ENCODE data around the gene C1orf198. TPM values are rescaled to one million over a fixed set of nuclear protein-coding genes. Genes with fewer than 3 reads are reported as not detected.

The C1orf198 gene
- polyA plus RNA-seq, 1 donor (not counting 4 experiments of a cell fraction or from before 2014, with no cell fraction given) = 6.8 TPM

GRCh38 chr1:230797376-230797920 is 70.9 kb downstream of the C1orf198 start:
- no peak for TF ChIP-seq CTCF (optimal IDR thresholded peaks at IDR 0.05 in 1 of 3, IDR thresholded peaks at IDR 0.05 in 1 of 3, conservative IDR thresholded peaks at IDR 0.05 in 1 of 3; ENCODE audit: extremely low read depth in 1 of 3, insufficient read depth in 2 of 3, low read length in 3 of 3)
- TF ChIP-seq EZH2 (IDR thresholded peaks at IDR 0.05; ENCODE audit: low read length) = no peak
- dilution Hi-C loops (cut with MboI; ENCODE audit: extremely low pct_ligation_motif_present, low sequenced_read_pairs) = no loop called here
- H3K27ac ChIP-seq (ENCODE audit: control insufficient read depth, insufficient read depth, low read length) = no peak overlapping the region
- H2AFZ ChIP-seq (ENCODE audit: control insufficient read depth, low read length) = no peak overlapping the region
- no peaks in the 10 kb centered on the region for H3K9me1 ChIP-seq (ENCODE audit: control insufficient read depth, extremely low read depth, insufficient read depth, low read length)
- no peaks in the 10 kb centered on the region for H3K9me3 ChIP-seq (ENCODE audit: control insufficient read depth, low read depth, low read length)
- DNase-seq (ENCODE audit: low read depth, low spot score) (no peak), FAIRE-seq (no peak)
- no peaks in the 10 kb centered on the region for H4K20me1 ChIP-seq (ENCODE audit: control insufficient read depth, extremely low read depth, insufficient read depth, low read length)
- no peak overlapping the region for H3K4me3 ChIP-seq (ENCODE audit: control insufficient read depth in 2 of 3, extremely low read depth in 1 of 3, insufficient read depth in 2 of 3, low read depth in 1 of 3, low read length in 3 of 3)
- no peaks in the 10 kb centered on the region for H3K79me2 ChIP-seq (ENCODE audit: control insufficient read depth, insufficient read depth, low read length)
- H3K36me3 ChIP-seq (ENCODE audit: control insufficient read depth in 2 of 2, extremely low read depth in 1 of 2, insufficient read depth in 2 of 2, low read length in 2 of 2) = no peaks in the 10 kb centered on the region
- H3K27me3 ChIP-seq (ENCODE audit: control insufficient read depth, extremely low read depth, insufficient read depth, low read length) = no peaks in the 10 kb centered on the region
- H3K4me2 ChIP-seq (ENCODE audit: control insufficient read depth, extremely low read depth, insufficient read depth, low read depth, low read length) = no peak overlapping the region
- no peak overlapping the region for H3K9ac ChIP-seq (ENCODE audit: control insufficient read depth, extremely low read depth, insufficient read depth, low read length)
- no peaks in the 10 kb centered on the region for H3K4me1 ChIP-seq (ENCODE audit: control insufficient read depth, extremely low read depth, insufficient read depth, low read length)

GRCh38 chr1:230796626-230797025 is 71.7 kb downstream of the C1orf198 start:
- DNase-seq (ENCODE audit: low read depth, low spot score) (no peak), FAIRE-seq (no peak)
- H4K20me1 ChIP-seq (ENCODE audit: control insufficient read depth, extremely low read depth, insufficient read depth, low read length) = no peaks in the 10 kb centered on the region
- H3K4me1 ChIP-seq (ENCODE audit: control insufficient read depth, extremely low read depth, insufficient read depth, low read length) = no peaks in the 10 kb centered on the region
- H3K9ac ChIP-seq (ENCODE audit: control insufficient read depth, extremely low read depth, insufficient read depth, low read length) = no peak overlapping the region
- TF ChIP-seq CTCF (optimal IDR thresholded peaks at IDR 0.05 in 1 of 3, IDR thresholded peaks at IDR 0.05 in 1 of 3, conservative IDR thresholded peaks at IDR 0.05 in 1 of 3; ENCODE audit: extremely low read depth in 1 of 3, insufficient read depth in 2 of 3, low read length in 3 of 3) (no peak), EZH2 (IDR thresholded peaks at IDR 0.05; ENCODE audit: low read length) (no peak)
- no peaks in the 10 kb centered on the region for H3K79me2 ChIP-seq (ENCODE audit: control insufficient read depth, insufficient read depth, low read length)
- H3K4me3 ChIP-seq (ENCODE audit: control insufficient read depth in 2 of 3, extremely low read depth in 1 of 3, insufficient read depth in 2 of 3, low read depth in 1 of 3, low read length in 3 of 3) = no peak overlapping the region
- dilution Hi-C loops (cut with MboI; ENCODE audit: extremely low pct_ligation_motif_present, low sequenced_read_pairs) = no loop called here
- no peak overlapping the region for H2AFZ ChIP-seq (ENCODE audit: control insufficient read depth, low read length)
- no peaks in the 10 kb centered on the region for H3K36me3 ChIP-seq (ENCODE audit: control insufficient read depth in 2 of 2, extremely low read depth in 1 of 2, insufficient read depth in 2 of 2, low read length in 2 of 2)
- no peak overlapping the region for H3K4me2 ChIP-seq (ENCODE audit: control insufficient read depth, extremely low read depth, insufficient read depth, low read depth, low read length)
- H3K27me3 ChIP-seq (ENCODE audit: control insufficient read depth, extremely low read depth, insufficient read depth, low read length) = no peaks in the 10 kb centered on the region
- no peaks in the 10 kb centered on the region for H3K9me1 ChIP-seq (ENCODE audit: control insufficient read depth, extremely low read depth, insufficient read depth, low read length)
- H3K27ac ChIP-seq (ENCODE audit: control insufficient read depth, insufficient read depth, low read length) = no peak overlapping the region
- H3K9me3 ChIP-seq (ENCODE audit: control insufficient read depth, low read depth, low read length) = no peaks in the 10 kb centered on the region

All from keratinocyte (primary cell).